ENCODE results near the gene ARHGAP6.

- TF ChIP-seq CTCF (IDR thresholded peaks at IDR 0.05; ENCODE audit: low read depth, low read length) (no peak), POLR2A (IDR thresholded peaks at IDR 0.05; ENCODE audit: extremely low read depth, insufficient read length) (no peak)
Observed at GRCh38 chrX:11663875-11664210, 1.9 kb downstream of the ARHGAP6 start.
